Measurements from ENCODE around the gene KDELR1.
A peak's percentile ranks its signal among the peaks of the same experiment; 100 is the strongest.

Gene KDELR1
- 19.8 to 23.1 (median 20.7) reads per million in 4 donors for total RNA-seq

DNA sequence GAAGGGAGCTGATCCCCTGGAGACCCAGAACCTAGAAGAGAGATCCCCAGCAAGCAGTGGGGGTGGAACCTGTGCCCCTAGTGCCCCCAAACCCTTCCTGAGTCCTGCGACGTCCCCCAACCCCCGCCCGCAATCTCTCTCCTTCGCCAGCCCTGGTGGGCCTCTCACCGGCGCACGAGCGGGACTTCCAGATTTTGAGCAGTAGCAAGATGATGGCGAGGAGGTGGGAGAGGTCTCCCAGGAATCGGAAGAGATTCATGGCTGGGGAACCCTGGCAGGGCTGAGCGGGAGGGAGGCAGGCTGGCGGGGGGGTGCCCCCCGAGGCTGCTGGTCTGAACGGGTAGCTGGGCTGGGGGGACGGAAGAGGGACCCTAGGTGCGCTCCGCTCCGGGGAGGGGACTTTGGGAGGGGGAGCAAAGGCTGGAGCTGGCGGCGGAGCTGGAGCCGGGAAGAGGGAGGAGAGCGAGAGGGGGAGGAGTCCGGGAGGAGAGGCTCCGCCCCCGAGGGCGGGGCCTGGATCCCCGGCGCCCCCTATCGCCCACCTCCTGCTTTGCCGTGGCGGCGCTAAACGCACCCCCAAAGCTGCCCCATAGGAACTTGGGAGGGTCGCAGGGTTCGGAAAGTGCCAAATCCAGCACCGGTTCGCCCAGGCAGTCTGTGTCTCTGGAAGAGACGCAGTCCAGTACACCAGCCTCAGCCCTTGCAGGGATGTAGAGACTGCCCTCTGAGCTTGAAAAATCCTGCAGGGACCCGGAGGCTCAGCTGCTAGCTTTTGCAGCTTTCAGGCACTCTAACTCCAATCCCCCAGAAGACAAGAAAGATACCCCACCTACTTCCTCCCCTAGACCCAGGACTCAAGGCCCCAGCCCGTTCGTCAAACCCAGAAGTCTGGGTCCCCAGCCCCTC lies at the start of gene KDELR1:
KDELR1 (minus strand) TSS at position 452 of the 906 bp plus-strand sequence; CDS start at position 259, 193 bp downstream.
- DNase-seq: peak; percentile 50 to 72 (median 62)

DNA sequence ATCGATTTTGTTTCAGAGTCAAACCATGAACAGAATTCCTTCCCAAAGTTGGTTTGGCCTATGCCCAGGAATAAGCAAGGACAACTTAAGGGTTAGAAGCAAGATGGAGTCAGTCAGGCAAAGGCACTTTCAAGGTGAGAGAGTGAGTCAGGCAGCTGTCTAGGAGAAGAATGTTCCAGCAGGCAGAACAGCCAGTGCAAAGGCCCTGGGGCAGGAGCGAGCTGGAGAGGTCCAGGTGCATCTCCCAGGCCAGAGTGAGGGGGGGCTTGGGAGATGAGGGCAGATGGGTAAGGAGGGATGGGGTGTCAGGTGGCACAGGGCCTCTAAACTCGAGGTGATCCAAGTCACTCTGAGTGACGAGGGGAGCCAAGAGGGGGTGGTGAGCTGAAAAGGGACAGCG lies 45.2 kb upstream of the KDELR1 start:
- no peak for DNase-seq

DNA sequence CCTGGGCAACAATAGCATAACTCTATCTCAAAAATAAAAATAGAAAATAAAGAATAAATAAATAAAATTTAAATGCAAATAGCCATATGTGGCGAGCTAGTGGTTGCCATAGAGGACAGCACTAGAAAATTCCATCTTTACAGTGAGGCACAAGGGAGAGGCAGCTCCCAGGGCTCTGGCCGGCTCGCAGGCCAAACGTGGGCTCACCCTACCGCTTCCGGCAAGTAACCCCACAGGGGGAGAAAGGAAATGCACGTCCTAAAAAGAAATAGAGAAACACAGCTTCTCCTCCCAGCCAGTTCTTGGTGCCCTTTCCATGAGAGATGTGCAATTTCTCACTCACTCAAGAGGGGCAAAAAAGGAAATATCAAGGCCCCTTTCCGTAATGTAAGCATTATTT lies 42.0 kb upstream of the KDELR1 start:
- DNase-seq: no peak

DNA sequence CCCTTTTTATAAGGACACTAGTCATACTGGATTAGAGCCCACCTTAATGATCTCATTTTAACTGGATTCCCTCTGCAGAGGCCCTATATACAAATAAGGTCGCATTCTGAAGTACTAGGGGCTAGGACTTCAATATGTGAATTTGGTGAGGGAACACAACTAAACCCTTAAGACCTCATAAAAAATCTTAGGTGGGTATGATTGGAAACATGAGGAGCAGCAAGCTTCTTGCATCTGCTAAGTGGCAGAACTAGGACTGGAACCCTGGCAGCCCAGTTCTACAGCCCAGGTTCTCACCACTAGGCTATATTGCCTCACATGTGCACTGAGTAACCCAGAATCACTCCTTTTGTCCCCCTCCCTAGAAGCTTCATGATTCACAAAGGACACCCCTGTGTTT lies 37.3 kb upstream of the KDELR1 start:
- DNase-seq: no peak

DNA sequence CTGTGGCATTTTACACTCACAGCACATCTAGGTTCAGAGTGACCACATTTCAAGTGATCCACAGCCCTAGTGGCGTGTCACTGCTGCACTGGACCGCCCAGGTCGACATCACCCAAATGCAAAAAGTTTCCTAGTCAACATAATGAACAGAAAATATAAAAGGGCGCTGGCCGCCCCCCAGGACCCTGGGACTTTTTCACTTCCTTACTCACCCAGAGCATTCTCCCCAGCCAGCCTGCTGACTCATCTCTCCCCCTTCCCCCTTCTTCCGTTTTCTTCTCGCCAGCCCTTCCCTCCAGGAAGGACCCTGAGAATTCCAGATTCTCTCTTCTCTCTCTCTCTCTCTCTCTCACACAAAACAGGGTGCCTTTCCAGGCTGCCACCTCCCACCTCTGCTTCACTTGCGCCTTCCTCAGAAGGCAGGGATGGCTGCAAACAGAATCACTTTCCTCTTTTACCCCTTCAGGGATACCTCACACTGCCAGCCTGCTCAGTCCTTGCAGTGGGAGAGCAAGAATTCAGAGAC lies 33.4 kb upstream of the KDELR1 start:
- DNase-seq: no peak

DNA sequence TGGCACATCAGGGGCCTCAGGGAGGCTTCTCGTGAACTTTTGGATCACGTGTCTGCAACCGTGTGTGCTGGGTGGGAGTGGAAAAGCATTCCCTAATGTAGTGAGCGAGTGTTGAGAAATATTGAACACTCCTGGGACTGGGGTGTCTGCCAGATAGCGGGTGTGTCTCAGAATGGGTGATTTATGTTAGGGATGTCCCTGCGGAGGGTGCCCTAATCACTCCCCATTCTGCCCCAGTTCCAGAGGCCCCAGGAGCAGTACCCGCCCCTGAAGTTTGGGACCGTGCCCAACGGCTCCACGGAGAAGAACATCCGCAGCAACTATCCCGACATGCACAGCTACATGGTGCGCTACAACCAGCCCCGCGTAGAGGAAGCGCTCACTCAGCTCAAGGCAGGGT lies 30.2 kb upstream of the KDELR1 start:
- no peak for DNase-seq

DNA sequence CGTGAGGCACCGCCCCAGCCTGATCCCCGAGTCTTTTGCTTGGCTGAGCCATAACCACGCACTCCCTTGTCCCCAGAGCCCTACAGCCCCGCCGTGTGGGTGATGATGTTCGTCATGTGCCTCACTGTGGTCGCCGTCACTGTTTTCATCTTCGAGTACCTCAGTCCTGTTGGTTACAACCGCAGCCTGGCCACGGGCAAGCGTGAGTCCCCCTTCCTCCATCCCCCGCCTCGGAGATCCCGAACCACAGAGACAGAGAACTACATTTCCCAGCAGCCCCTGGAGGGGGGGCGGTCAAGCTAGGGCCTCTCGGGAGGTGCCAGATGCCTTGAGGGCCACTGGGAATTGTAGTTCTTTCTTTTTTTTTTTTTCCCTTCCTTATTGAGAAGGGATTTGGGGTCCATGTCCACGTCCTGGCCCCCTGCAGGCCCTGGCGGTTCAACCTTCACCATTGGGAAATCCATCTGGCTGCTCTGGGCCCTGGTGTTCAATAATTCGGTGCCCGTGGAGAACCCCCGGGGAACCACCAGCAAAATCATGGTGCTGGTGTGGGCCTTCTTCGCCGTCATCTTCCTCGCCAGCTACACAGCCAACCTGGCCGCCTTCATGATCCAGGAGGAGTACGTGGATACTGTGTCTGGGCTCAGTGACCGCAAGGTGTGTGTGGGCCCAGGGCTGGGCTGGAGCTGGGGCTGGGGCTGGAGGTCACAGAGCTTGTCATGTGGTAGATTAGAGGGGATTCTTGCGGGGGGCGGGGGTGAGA lies 28.0 kb upstream of the KDELR1 start:
- DNase-seq: peak; percentile 36 to 66 (median 59)

DNA sequence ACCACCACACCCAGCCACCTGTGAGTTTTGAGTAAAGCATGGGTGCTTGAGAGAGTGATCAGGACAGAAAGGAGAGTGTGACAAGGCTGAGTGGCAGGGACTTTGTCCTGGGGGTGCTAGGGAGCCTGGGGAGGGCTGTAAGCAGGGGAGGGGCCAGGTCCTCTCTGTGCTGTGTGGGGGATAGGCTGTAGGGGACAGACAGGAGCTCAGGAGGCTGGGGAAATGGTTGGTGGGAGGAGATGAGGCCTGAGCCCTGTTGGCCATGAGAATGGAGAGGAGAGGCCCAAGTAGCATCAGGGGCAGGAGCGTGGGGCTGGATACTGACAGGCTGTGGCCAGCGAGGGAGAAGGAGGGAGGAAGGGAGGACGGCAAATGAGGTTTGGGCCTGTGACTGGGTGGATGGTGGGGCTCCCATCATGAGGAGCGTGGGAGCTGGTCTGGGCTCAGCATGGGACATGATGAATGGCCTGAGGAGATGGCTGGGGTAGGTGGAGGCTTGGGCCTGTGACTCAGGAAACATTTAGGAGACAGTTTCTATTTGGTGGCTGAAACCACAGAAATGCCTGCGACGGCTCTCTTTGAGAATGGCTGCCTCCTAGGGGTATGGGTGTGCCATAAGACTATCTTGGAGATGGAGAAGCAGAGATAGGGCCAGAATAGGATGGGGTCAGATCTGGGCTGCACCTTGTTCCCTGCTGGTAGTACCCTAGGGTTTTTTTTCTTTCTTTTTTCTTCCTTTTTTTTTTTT lies 27.1 kb upstream of the KDELR1 start:
- DNase-seq: no peak

DNA sequence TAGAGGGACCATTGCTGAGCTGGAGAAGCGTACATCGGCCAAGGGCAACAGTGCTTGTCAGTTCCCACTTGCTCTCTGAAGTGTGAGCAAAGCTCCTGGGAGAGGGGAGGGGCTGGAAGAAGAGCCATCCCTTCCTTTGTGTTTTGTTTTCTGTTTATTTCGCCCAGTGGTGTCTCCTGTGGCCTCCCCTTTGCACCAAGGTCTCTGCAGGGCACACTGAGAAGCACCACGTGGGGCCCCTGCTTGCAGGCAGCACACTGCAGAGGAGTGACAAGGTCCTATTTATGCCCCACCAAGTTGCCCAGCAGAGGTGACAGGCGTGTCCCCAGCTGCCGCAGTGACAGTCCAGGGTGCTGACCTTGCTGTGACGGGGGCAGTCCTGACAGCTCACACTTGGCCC lies 26.1 kb upstream of the KDELR1 start:
- no peak for DNase-seq

DNA sequence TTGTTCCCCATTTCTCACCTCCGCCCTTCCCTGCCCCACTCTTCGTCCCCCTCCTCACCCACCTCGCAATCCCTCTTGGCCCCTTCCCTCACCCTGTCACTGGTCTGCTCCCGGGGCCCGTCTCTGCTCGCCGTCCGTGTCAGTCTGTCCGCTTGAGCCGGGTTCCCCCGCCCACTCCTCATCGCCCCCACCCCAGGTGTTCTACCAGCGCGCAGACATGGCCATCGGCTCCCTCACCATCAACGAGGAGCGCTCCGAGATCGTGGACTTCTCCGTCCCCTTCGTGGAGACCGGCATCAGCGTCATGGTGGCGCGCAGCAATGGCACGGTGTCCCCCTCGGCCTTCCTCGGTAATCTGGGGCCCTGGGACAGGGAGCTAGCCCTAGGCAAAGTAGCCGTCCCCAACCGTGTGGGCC lies 24.5 kb upstream of the KDELR1 start:
- DNase-seq: no peak

DNA sequence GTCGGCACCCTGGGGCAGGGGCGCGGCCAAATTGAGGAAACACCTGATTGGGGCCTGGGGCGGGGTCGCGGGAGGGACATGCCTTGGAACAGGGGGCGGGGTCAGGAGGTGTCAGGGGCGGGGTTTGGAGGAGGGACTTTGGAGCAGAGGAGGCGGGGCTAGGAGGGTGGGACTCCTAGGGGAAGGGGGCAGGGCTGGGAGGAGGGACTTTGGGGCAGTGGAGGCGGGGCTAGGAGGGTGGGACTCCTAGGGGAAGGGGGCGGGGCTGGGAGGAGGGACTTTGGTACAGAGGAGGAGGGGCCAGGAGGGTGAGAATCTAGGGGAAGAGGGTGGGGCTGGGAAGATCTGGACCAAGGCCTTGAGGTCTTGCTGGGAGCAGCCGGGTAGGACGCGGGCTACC lies 24.0 kb upstream of the KDELR1 start:
- peak; percentile 63 to 82 (median 74) for DNase-seq

DNA sequence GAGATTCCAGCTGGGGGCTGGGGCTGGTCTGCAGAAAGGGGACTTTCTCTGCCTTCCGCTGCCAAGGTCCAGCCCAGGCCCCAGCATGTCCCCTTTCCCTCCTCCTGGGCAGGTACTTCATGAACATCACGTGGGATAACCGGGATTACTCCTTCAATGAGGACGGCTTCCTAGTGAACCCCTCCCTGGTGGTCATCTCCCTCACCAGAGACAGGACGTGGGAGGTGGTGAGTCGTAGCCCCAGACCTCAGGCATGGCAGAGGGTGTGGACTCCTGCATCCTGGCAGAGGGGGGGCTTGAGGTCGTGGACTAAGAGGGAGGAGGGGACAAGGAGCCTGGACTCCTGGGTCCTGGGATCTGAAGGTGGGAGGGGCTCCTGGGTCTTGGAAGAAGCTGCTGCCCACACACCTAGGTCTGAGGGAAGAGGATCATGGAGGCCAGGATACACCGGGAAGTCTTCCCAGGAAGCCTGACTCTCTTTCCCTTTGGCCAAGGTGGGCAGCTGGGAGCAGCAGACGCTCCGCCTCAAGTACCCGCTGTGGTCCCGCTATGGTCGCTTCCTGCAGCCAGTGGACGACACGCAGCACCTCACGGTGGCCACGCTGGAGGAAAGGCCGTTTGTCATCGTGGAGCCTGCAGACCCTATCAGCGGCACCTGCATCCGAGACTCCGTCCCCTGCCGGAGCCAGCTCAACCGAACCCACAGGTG lies 22.7 kb upstream of the KDELR1 start:
- no peak for DNase-seq

DNA sequence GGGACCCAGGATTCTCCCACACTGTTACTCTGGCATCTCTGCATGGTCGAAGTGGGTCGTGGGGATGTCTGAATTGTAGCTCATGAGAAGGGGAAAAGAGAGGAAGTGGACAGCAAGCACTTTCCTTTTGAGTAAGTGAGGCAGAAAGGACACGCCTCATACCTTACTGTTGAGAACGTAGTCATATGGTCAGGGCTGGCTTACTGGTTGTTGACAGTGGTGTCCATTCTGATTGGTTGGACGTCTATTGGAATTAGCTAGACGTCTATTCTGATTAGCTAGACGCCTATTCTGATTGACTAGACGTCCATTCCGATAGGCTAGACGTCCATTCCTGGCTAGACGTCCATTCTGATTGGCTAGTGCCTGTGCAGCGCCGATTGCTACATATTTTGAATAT lies 14.5 kb upstream of the KDELR1 start:
- DNase-seq: no peak

DNA sequence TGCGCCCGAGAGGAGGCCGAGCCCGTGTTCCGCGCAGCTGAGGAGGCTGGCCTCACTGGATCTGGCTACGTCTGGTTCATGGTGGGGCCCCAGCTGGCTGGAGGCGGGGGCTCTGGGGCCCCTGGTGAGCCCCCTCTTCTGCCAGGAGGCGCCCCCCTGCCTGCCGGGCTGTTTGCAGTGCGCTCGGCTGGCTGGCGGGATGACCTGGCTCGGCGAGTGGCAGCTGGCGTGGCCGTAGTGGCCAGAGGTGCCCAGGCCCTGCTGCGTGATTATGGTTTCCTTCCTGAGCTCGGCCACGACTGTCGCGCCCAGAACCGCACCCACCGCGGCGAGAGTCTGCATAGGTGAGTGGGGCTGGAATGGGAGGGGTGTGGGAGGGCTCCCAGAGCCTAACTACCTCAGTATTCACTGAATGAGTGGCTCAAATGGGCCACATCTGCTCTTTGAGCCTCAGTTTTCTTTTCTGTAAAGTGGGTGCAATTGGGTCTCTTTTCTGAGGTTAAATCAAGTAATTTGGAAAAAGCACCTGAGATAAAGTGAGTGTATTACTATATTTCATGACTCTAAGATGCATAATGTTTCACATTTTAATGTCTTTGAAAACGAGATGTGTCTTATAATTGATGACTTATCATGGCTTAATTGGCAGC lies 13.8 kb upstream of the KDELR1 start:
- no peak for DNase-seq

DNA sequence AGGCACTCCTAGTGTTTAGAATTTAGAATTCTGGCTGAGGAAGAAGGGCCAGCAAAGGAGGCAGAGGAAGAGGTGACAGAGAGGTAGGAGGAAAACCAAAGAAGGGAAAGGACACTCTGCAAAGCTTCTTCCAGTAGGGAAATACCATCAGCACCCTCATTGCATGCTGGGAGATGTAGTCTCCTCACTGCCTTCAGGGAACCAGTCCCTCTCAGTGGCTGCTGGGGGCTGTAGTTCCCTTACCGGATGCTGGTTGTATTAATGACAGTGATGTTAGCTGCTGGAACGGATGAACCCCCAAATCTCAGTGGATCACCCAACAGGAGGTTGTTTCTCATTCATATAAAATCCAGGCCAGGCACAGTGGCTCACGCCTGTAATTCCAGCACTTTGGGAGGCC lies 12.3 kb upstream of the KDELR1 start:
- peak in 2 of 5 donors; percentile 21 to 50 for DNase-seq

DNA sequence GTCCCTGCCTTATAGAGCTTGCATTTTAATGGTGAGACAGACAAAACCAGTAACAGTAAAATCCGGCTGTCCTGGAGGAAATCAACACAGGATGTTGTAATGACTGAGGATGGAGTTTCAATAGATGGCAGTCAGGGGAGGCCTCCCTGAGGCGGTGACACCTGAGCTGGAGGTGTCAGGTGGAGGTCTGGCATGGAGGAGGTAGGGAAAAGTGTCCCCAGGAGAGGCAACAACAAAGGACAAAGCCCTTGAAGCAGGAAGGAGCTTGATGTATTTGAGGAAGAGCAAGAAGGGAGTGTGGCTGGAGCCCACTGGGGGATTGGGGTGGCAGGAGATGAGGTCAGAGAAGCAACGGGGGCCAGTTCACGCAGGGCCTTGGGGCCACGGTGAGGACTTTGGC lies 9.9 kb upstream of the KDELR1 start:
- DNase-seq: no peak

DNA sequence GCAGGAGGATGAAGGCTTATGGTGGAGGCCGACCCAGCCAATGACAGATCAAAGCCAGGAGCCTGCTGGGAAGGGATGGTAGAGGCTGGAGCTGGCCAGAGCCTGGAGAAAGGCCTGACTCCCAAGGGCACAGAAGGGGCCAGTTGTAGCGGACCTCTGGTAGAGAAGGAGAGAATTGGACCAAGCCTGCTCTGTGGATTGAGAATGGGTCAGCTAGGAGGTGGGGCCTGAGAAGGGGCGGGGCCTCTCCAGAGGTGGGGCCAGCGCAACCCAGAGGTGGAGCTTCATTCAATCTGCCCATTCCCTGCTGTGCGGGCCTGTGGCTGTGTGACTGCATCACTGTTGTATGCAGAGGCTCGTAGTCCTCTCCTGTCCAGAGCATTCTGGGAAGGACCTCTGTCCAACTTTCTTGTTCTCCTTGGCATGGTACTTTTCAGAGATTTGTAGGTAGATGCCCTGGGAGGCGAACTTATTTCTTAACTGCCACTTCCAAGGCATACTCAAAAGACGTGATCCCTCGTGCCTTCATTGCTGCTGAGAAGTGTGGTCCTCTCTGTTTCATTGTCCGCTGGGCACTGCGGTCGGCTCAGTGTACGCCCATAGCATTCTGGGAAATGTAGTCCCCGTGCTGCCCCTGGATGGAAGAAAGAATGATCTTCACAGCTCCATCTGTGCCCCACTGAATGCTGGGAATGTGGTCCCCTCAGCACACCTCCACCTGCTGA lies 8.8 kb upstream of the KDELR1 start:
- DNase-seq: peak in 1 of 5 donors; percentile 29

DNA sequence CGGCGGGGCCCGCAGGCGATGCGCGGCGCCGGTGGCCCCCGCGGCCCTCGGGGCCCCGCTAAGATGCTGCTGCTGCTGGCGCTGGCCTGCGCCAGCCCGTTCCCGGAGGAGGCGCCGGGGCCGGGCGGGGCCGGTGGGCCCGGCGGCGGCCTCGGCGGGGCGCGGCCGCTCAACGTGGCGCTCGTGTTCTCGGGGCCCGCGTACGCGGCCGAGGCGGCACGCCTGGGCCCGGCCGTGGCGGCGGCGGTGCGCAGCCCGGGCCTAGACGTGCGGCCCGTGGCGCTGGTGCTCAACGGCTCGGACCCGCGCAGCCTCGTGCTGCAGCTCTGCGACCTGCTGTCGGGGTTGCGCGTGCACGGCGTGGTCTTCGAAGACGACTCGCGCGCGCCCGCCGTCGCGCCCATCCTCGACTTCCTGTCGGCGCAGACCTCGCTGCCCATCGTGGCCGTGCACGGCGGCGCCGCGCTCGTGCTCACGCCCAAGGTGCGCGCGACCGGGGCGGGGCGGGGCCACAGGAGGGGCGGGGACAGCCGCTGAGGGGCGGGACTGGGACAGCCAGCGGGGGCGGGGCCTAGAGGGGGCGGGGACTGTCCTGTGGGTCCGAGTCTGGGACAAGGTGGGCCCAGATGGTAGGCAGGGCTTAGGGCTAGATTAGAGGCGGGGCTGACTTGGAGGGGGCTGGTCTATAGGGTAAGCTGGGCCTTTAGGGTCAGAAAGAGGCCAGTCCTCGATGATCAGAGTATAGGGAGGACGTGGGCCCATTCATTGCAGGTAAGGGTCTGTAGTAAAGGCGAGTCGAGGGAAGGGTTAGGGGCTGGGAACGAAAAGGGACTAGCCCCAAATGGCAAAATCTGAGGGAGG lies 7.3 kb upstream of the KDELR1 start:
- DNase-seq: peak; percentile 71 to 91 (median 76)

DNA sequence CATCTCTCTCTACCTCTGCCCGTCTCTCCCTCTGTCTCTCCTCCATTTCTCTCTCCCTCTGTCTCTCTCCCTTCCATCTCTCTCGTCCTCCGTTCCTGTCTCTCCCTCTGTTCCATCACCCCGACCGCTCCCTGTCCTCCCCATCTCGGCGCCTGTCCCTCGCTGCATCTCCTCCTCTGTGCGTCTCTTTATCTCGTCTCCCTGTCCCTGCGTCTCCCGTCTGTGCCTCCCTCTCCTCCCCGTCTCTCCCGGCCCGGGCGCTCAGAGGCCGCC lies 6.7 kb upstream of the KDELR1 start:
- no peak for DNase-seq
